Ascending aorta (tissue), 2 donors: ENCODE data around the gene TACR2. TPM values are rescaled to one million over a fixed set of nuclear protein-coding genes. Genes with fewer than 3 reads are reported as not detected.

Experiments used
- DNase-seq, 2 donors: peaks; one replicate each; pipeline ENCODE4 v3.0.0-alpha.2; 2019; ENCODE audit warnings: low spot score in 2 of 2
- H3K27ac ChIP-seq, 2 donors: fragments of 200-600 bp; sonication (generic); one replicate each; pipeline ENCODE4 v1.5.1; 2016 to 2017; ENCODE audit warnings: mild to moderate bottlenecking in 1 of 2
- H3K27me3 ChIP-seq: fragments of 200-600 bp; sonication (generic); one replicate; pipeline ENCODE4 v1.5.1; 2017
- H3K36me3 ChIP-seq, 2 donors: fragments of 200-600 bp; sonication (generic); one replicate each; pipeline ENCODE4 v1.5.1; 2016
- H3K4me1 ChIP-seq, 2 donors: fragments of 200-600 bp; sonication (generic); one replicate each; pipeline ENCODE4 v1.5.1; 2016 to 2017; ENCODE audit warnings: mild to moderate bottlenecking in 1 of 2
- H3K4me3 ChIP-seq, 2 donors: fragments of 200-600 bp; sonication (generic); one replicate each; pipeline ENCODE4 v1.5.1; 2016 to 2017; ENCODE audit warnings: mild to moderate bottlenecking in 1 of 2
- H3K9me3 ChIP-seq, 2 donors: fragments of 200-600 bp; sonication (generic); one replicate each; pipeline ENCODE4 v1.5.1; 2016
- CTCF ChIP-seq, 3 experiments: fragments of 200-600 bp in 2 of 3; fragments of 450-650 bp in 1 of 3; sonication (generic) in 2 of 3; IDR thresholded peaks; one replicate each; pipeline ENCODE4 v1.5.1; 2016 to 2019; ENCODE audit warnings: antibody characterized with exemption in 3 of 3, mild to moderate bottlenecking in 1 of 3, moderate library complexity in 1 of 3
- intact Hi-C: fragments of 100-400 bp; cut with DNase I; formaldehyde crosslinking; loops from one replicate; pipeline ENCODE4 v1.15.1; 2023
- total RNA-seq: library from RNA; depleted of rRNA; stranded (reverse); fragments of >200 nt; gene quantifications from one replicate; pipeline ENCODE4 v1.1.0, GENCODE V29; 2016

Gene TACR2
- total RNA-seq, 1 donor from 2014 or later = not detected

GRCh38 chr10:69458430-69459100 is 41.8 kb upstream of the TACR2 start:
- Histone ChIP-seq H3K4me1 (no peaks in the 10 kb centered on the region), H3K9me3 (no peaks in the 10 kb centered on the region), H3K36me3 (no peaks in the 10 kb centered on the region), H3K27ac (no peak overlapping the region), H3K4me3 (no peak overlapping the region), H3K27me3 (no peaks in the 10 kb centered on the region)
- no peak for TF ChIP-seq CTCF (IDR thresholded peaks at IDR 0.05)
- DNase-seq = no peak
- intact Hi-C loops = no loop called here

GRCh38 chr10:69457771-69458237 is 41.1 kb upstream of the TACR2 start:
- Histone ChIP-seq H3K9me3 (no peaks in the 10 kb centered on the region), H3K27ac (no peak overlapping the region), H3K4me3 (no peak overlapping the region), H3K27me3 (no peaks in the 10 kb centered on the region), H3K36me3 (no peaks in the 10 kb centered on the region), H3K4me1 (no peaks in the 10 kb centered on the region)
- no peak for DNase-seq
- intact Hi-C loops = no loop called here
- no peak for TF ChIP-seq CTCF (IDR thresholded peaks at IDR 0.05)

- H3K9me3 ChIP-seq = no peaks in the 10 kb centered on the region
- no peaks in the 10 kb centered on the region for H3K4me1 ChIP-seq
- H3K27ac ChIP-seq = no peak overlapping the region
- H3K4me3 ChIP-seq = no peak overlapping the region
- no peak for DNase-seq
- H3K36me3 ChIP-seq = no peaks in the 10 kb centered on the region
- TF ChIP-seq CTCF (IDR thresholded peaks at IDR 0.05) = no peak
- H3K27me3 ChIP-seq = no peaks in the 10 kb centered on the region
- intact Hi-C loops = no loop called here
These were observed 40.4 kb upstream of the TACR2 start for GRCh38 chr10:69456880-69457693.

GRCh38 chr10:69455006-69455763 is 38.5 kb upstream of the TACR2 start:
- intact Hi-C loops = no loop called here
- H3K27ac ChIP-seq = no peak overlapping the region
- no peaks in the 10 kb centered on the region for H3K4me1 ChIP-seq
- H3K27me3 ChIP-seq = no peaks in the 10 kb centered on the region
- H3K9me3 ChIP-seq = no peaks in the 10 kb centered on the region
- TF ChIP-seq CTCF (IDR thresholded peaks at IDR 0.05) = no peak
- H3K4me3 ChIP-seq = no peak overlapping the region
- no peaks in the 10 kb centered on the region for H3K36me3 ChIP-seq
- no peak for DNase-seq

GRCh38 chr10:69453795-69454194 is 37.1 kb upstream of the TACR2 start:
- H3K9me3 ChIP-seq = no peaks in the 10 kb centered on the region
- H3K4me3 ChIP-seq = no peak overlapping the region
- no peak for TF ChIP-seq CTCF (IDR thresholded peaks at IDR 0.05)
- H3K36me3 ChIP-seq = no peaks in the 10 kb centered on the region
- H3K4me1 ChIP-seq = no peaks in the 10 kb centered on the region
- H3K27ac ChIP-seq = no peak overlapping the region
- no peaks in the 10 kb centered on the region for H3K27me3 ChIP-seq
- no peak for DNase-seq
- intact Hi-C loops = no loop called here
